SU-DHL-6 (cell line): ENCODE measurements around the gene RHOV.

Experiments used
- H2AFZ ChIP-seq: fragments of 200-600 bp; sonication (generic); 2 replicates; pipeline ENCODE4 v1.6.1; 2014; ENCODE audit warnings: low read depth, mild to moderate bottlenecking, moderate library complexity, mixed read lengths, antibody characterized with exemption, low read length; ENCODE audit not compliant: severe bottlenecking
- H3F3A ChIP-seq: fragments of 200-600 bp; shearing (Covaris generic); 2 replicates; pipeline ENCODE4 v1.6.0; 2016; ENCODE audit warnings: antibody characterized with exemption, mild to moderate bottlenecking; ENCODE audit not compliant: insufficient read depth
- H3K27ac ChIP-seq: fragments of 200-600 bp; sonication (generic); 2 replicates; pipeline ENCODE4 v1.5.1; 2016; ENCODE audit warnings: low read depth, mild to moderate bottlenecking, low read length, moderate library complexity, mixed read lengths
- H3K27me3 ChIP-seq: fragments of 200-600 bp; sonication (generic), shearing (Covaris generic); 2 replicates; pipeline ENCODE4 v1.6.0; 2014; ENCODE audit warnings: mild to moderate bottlenecking, low read length
- H3K36me3 ChIP-seq: fragments of 200-600 bp; sonication (generic); 2 replicates; pipeline ENCODE4 v1.6.1; 2014; ENCODE audit warnings: mild to moderate bottlenecking, low read length, mixed read lengths
- H3K4me2 ChIP-seq: fragments of 300-600, 200-600 bp; shearing (Covaris generic), sonication (generic); 2 replicates; pipeline ENCODE4 v1.6.0; 2014; ENCODE audit warnings: low read length, low read depth, mild to moderate bottlenecking; ENCODE audit not compliant: poor library complexity, severe bottlenecking
- H3K4me3 ChIP-seq: fragments of 200-600 bp; sonication (generic); 2 replicates; pipeline ENCODE4 v1.5.1; 2014; ENCODE audit warnings: antibody characterized with exemption, low read length, mild to moderate bottlenecking, mixed read lengths; ENCODE audit not compliant: insufficient read depth, poor library complexity, severe bottlenecking
- H3K79me2 ChIP-seq: fragments of 200-600 bp; sonication (generic); 2 replicates; pipeline ENCODE4 v1.6.1; 2014; ENCODE audit warnings: mild to moderate bottlenecking, low read length, moderate library complexity; ENCODE audit not compliant: insufficient read depth
- H3K9ac ChIP-seq: fragments of 200-600 bp; sonication (generic); 2 replicates; pipeline ENCODE4 v1.7.0; 2014; ENCODE audit warnings: mild to moderate bottlenecking, low read length
- H3K9me2 ChIP-seq: fragments of 200-600 bp; sonication (generic); replicated peaks from 2 replicates; pipeline ENCODE4 v1.6.1; 2014; ENCODE audit warnings: low read length; ENCODE audit not compliant: insufficient read depth
- H3K9me3 ChIP-seq: fragments of 200-600 bp; sonication (generic); 2 replicates; pipeline ENCODE4 v1.6.1; 2014; ENCODE audit warnings: low read length, mixed read lengths; ENCODE audit not compliant: insufficient read depth
- H4K20me1 ChIP-seq: fragments of 200-600 bp; sonication (generic); 2 replicates; pipeline ENCODE4 v1.6.1; 2014; ENCODE audit warnings: low read depth, mild to moderate bottlenecking, antibody characterized with exemption, low read length, moderate library complexity, mixed read lengths
- EZH2phosphoT487 ChIP-seq: fragments of 200-600 bp; sonication (generic), shearing (Covaris generic); conservative IDR thresholded peaks from 2 replicates; pipeline ENCODE4 v1.6.1; 2018; ENCODE audit warnings: mild to moderate bottlenecking, antibody characterized with exemption, low read length, moderate library complexity, mixed read lengths
- TF ChIP-seq, protein P1 (sequence below): fragments of 200-600 bp; sonication (generic); IDR thresholded peaks from one replicate; pipeline ENCODE4 v1.5.1; 2017; ENCODE audit warnings: antibody characterized with exemption, mild to moderate bottlenecking, low read length, moderate library complexity; ENCODE audit not compliant: insufficient read depth, poor library complexity, severe bottlenecking

The RHOV gene

DNA sequence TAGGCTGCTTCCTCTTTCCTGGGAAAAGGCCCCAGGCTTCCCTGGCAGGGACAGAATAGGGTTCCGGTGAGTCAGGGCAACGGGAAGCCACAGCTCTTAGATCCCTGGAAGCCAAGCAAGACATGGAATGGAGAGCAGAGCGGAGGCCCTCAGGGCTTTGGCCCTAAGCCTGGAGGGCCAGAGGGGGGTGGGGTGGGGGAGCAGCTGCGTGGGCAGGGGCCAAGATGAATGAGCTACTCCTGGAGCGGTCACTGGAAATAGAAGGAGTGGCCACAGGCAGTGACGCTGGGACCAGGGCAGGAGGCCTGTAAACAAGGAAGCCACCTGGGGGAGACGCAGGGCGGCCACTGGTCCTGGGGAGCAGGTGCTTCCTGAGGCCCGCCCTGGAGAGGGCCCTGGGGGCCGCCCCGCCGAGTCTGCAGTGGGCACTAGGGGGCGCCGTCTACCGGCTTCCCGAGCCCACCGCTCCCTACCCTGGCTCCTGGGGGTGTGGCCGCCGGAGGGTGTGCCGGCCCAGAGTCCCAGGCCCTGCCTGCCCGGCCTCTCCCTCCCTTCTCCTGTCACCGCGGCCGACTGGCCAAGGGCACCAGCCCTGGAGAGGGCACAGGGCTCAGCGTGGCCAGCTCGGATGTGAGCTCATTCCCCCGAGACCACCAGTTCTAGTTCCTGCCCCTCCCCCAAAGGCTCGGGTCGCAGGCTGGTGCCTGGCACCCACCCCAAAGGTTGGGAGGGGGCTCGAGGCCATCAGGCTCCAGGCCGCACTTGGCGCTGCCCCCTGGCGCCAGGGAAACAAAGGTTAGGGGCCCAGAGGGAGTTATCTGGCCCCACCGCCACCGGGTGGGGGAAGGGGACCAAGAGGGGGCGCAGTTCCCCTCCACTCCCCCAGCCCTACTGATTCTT is 32.3 kb upstream of the RHOV start:
- no peaks in the 10 kb centered on the region for H3F3A ChIP-seq
- no peak for TF ChIP-seq EZH2phosphoT487
- TF ChIP-seq, protein P1, sequence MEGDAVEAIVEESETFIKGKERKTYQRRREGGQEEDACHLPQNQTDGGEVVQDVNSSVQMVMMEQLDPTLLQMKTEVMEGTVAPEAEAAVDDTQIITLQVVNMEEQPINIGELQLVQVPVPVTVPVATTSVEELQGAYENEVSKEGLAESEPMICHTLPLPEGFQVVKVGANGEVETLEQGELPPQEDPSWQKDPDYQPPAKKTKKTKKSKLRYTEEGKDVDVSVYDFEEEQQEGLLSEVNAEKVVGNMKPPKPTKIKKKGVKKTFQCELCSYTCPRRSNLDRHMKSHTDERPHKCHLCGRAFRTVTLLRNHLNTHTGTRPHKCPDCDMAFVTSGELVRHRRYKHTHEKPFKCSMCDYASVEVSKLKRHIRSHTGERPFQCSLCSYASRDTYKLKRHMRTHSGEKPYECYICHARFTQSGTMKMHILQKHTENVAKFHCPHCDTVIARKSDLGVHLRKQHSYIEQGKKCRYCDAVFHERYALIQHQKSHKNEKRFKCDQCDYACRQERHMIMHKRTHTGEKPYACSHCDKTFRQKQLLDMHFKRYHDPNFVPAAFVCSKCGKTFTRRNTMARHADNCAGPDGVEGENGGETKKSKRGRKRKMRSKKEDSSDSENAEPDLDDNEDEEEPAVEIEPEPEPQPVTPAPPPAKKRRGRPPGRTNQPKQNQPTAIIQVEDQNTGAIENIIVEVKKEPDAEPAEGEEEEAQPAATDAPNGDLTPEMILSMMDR: peak; percentile 65
- H3K9ac ChIP-seq: peak overlapping the region; percentile 29; the same call in 1 of the 2 replicates
- H4K20me1 ChIP-seq: no peaks in the 10 kb centered on the region
- H3K4me3 ChIP-seq: peak overlapping the region; percentile 17
- H3K79me2 ChIP-seq: no peaks in the 10 kb centered on the region
- peak overlapping the region; percentile 22; the same call in 1 of the 2 replicates for H3K27ac ChIP-seq
- H2AFZ ChIP-seq: peak overlapping the region; percentile 11
- no peaks in the 10 kb centered on the region for H3K9me2 ChIP-seq
- no peaks in the 10 kb centered on the region for H3K27me3 ChIP-seq
- H3K9me3 ChIP-seq: no peaks in the 10 kb centered on the region
- peak overlapping the region; percentile 49 for H3K4me2 ChIP-seq
- H3K36me3 ChIP-seq: no peaks in the 10 kb centered on the region

DNA sequence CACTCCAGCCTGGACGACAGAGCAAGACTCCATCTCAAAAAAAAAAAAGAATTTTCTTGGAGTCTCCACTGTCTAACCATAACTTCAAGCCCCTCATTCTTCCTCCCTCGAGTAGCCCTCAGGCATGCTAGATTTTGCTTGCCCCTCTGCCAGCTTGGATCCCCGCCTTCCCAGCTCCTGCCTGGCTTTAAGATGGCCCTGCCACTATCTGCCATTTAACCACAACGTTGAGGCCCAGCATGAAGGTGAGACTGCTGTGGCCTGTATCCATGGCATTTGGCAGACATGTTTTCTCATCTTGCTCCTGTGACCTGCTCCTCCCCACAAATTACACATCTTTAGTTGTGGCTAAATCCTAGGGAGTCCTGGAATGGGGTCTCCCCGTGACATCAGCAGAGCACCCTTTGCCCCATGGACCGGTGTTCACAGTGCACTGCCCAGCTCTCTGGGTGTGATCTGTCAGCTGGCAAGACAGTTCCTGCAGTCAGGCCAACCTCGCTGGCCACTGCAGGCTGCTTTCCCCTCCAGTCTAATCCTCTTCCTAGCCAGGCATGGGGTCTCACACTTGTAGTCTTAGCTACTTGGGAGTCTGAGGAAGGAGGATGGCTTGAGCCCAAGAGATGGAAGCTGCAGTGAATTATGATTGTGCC is 30.6 kb upstream of the RHOV start:
- TF ChIP-seq, protein P1: no peak
- no peak for TF ChIP-seq EZH2phosphoT487
- Histone ChIP-seq H3K4me3 (no peak overlapping the region), H2AFZ (no peak overlapping the region), H4K20me1 (no peaks in the 10 kb centered on the region), H3F3A (no peaks in the 10 kb centered on the region), H3K79me2 (no peaks in the 10 kb centered on the region), H3K27me3 (no peaks in the 10 kb centered on the region), H3K27ac (no peak overlapping the region), H3K36me3 (no peaks in the 10 kb centered on the region), H3K9ac (no peak overlapping the region), H3K9me2 (no peaks in the 10 kb centered on the region), H3K4me2 (no peak overlapping the region), H3K9me3 (no peaks in the 10 kb centered on the region)

DNA sequence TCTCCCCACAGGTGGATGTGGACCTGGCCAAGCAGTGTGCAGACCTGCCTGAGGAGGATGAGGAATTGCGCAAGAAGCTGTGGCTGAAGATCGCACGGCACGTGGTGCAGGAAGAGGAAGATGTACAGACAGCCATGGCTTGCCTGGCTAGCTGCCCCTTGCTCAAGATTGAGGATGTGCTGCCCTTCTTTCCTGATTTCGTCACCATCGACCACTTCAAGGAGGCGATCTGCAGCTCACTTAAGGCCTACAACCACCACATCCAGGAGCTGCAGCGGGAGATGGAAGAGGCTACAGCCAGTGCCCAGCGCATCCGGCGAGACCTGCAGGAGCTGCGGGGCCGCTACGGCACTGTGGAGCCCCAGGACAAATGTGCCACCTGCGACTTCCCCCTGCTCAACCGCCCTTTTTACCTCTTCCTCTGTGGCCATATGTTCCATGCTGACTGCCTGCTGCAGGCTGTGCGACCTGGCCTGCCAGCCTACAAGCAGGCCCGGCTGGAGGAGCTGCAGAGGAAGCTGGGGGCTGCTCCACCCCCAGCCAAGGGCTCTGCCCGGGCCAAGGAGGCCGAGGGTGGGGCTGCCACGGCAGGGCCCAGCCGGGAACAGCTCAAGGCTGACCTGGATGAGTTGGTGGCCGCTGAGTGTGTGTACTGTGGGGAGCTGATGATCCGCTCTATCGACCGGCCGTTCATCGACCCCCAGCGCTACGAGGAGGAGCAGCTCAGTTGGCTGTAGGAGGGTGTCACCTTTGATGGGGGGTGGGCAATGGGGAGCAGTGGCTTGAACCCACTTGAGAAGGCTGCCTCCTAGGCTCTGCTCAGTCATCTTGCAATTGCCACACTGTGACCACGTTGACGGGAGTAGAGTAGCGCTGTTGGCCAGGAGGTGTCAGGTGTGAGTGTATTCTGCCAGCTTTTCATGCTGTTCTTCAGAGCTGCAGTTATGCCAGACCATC is 28.8 kb upstream of the RHOV start:
- no peak overlapping the region for H3K9ac ChIP-seq
- H3K4me3 ChIP-seq: no peak overlapping the region
- H3K9me3 ChIP-seq: no peaks in the 10 kb centered on the region
- no peak overlapping the region for H3K4me2 ChIP-seq
- no peaks in the 10 kb centered on the region for H3K36me3 ChIP-seq
- no peak for TF ChIP-seq EZH2phosphoT487
- TF ChIP-seq, protein P1: no peak
- H3K27ac ChIP-seq: no peak overlapping the region
- H4K20me1 ChIP-seq: no peaks in the 10 kb centered on the region
- H3K27me3 ChIP-seq: no peaks in the 10 kb centered on the region
- H3K79me2 ChIP-seq: no peaks in the 10 kb centered on the region
- H3K9me2 ChIP-seq: no peaks in the 10 kb centered on the region
- H3F3A ChIP-seq: no peaks in the 10 kb centered on the region
- no peak overlapping the region for H2AFZ ChIP-seq
